Measurements from ENCODE around the gene RSRC1.

Gene RSRC1

DNA sequence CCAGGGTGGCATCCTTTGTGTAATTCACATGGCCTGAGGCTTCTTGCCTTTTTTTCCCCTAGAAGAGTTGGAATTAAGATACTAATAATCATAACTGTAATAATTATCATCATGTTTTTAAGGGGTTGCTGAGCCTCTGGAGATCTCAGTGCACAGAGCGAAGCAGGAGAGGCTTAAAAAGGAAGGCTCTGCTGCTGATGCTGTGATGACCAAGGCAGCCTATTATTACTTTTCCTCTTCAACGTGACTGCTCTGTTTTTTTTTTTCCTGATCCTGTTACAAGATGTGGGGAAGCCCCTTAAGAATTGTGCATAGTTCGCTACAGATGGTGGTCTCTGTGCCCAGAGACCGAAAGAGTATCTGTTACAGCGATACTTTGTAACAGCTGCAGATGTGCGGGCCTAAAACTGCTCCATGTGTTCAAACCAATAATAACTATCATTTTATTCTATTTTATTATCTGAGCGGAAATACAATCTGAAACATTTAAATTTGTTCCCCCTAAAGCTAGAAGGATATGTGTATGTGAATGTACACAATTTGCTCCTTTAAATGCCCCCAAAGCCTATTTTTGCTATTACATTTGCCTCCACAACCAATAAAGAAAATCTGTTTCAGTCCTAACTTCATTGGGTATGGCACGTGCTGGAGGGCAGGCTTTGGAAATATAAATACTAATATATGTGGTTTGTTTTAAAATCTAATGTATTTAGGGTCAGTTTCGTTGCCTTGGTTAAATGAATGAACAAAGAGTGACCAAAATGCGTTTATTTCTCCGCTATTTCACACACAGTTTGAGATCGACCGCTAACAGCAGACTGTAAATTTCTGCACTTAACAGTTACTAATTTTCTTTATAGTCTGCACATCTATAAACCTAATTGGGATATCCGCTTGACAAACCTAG, 8.3 kb upstream of the RSRC1 start:
- no peak for DNase-seq (ENCODE audit: low spot score)
- TF ChIP-seq, protein P1, sequence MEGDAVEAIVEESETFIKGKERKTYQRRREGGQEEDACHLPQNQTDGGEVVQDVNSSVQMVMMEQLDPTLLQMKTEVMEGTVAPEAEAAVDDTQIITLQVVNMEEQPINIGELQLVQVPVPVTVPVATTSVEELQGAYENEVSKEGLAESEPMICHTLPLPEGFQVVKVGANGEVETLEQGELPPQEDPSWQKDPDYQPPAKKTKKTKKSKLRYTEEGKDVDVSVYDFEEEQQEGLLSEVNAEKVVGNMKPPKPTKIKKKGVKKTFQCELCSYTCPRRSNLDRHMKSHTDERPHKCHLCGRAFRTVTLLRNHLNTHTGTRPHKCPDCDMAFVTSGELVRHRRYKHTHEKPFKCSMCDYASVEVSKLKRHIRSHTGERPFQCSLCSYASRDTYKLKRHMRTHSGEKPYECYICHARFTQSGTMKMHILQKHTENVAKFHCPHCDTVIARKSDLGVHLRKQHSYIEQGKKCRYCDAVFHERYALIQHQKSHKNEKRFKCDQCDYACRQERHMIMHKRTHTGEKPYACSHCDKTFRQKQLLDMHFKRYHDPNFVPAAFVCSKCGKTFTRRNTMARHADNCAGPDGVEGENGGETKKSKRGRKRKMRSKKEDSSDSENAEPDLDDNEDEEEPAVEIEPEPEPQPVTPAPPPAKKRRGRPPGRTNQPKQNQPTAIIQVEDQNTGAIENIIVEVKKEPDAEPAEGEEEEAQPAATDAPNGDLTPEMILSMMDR (IDR thresholded peaks at IDR 0.05; ENCODE audit: extremely low read depth, missing control alignments): no peak

DNA sequence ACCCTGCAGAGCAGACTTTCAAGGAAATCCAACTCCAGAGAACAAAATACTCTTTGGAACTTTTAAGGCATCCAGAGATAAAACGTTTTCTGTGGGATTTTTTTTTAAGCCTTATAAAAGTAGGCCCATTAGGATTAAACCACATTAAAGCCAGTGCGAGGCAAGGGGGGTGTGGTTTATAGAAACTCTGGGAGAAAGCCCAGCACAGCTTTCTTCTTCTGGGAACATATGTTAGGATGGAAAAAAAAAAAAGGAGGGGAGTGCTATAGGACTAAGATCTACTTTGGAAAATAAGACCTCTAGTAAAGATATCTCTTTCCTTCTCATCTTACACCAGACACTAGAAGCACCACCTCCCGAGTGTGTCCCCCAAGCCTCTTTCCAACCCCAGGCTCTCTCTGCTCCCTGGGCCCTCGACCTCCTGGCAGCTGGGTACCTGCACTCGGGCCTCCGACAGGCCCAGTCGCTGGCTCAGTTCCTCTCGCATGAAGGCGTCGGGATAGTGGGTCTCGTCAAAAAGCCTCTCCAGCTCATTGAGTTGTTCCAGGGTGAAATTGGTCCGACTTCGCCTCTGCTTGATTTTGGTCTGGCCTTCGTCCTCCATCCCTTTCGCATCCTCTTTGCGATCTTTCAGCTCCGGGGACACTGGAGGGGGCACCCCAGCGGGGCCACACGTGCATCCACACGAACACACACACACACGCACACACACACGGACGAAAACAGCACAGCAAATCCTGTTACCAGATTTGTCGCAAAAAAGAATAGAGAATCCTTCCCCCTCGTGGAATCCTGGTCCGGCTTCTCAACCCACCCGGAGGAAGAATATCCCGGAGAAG, 7.4 kb upstream of the RSRC1 start:
- TF ChIP-seq, protein P1 (IDR thresholded peaks at IDR 0.05; ENCODE audit: extremely low read depth, missing control alignments): no peak
- DNase-seq (ENCODE audit: low spot score): no peak

DNA sequence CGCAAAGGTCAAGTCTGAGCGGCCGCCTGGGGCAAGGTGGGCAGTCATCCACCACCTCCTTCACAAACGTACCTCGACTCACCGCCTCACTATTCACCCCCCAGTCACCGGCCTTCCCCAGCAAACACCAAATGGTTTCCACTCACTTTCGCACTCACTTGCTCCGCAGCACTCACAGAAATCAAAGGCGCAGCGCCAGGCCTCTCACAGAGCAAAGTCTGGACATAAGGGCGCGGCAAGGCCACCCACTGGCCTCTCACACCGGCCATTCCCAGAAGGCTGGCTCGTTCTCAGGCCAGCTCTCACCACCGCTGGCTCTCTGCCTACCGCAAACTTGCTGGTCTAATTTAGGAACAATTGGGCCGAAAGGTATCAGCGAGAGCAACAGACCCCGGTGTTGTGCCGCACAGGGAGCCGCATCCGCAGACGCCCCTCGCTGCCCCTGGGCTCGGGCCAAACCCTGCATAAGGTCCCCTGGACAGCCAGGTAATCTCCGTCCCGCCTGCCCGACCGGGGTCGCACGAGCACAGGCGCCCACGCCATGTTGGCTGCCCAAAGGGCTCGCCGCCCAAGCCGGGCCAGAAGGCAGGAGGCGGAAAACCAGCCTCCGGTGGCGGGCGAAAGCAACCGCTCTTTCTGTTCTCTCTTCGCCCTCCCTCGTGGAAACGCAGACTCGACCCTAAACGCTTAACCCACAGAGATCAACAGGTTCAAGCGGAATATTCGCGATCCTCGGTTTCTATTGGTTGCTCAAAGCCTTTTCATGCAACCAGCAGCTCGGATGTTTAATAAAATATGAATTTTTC, 6.6 kb upstream of the RSRC1 start:
- TF ChIP-seq, protein P1 (IDR thresholded peaks at IDR 0.05; ENCODE audit: extremely low read depth, missing control alignments): no peak
- peak; percentile 48 for DNase-seq (ENCODE audit: low spot score)

DNA sequence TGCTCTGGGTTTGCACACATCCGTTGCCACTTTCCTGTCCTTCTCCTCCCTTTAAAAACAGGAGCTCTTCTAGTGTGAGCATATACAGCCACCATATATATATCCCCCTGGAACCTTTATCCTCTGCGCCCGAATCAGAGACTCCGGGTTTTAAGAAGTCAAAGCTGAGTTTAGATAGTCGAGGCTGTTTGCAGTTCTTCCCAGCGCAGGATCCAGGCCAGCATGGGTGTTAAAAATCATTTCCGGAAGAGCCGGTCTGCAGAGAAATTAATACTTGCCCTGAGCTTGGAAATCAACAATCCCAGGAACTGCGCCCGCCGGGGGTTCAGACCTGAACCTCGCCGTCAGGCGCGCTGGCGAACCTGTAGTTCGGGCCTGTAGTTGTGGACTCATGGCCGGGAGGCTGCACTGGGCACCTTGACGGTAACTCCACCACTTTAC, 6.0 kb upstream of the RSRC1 start:
- DNase-seq (ENCODE audit: low spot score): no peak
- TF ChIP-seq, protein P1 (IDR thresholded peaks at IDR 0.05; ENCODE audit: extremely low read depth, missing control alignments): no peak

DNA sequence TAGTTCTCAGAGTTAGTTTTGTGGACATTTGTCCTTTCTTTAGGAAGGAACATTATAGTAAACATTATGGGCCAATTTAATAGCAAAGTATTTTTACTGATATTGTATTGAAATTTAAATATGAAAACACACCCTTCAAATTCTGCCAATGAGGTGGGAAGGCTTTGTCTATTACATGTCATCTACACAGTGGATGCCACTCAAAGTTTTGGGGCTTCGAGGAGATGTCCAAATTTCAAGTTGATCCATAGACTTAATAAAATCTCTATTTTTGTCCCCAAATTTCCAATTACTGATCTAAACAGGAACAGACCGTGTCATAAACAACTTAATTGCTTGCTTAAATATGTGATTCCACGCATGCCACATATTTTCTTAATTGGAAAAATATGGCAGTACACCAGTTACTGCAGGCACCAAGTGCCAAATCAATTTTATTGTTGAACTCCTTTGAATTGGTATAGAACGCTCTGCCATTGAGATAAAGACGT, 5.4 kb upstream of the RSRC1 start:
- DNase-seq (ENCODE audit: low spot score): no peak
- TF ChIP-seq, protein P1 (IDR thresholded peaks at IDR 0.05; ENCODE audit: extremely low read depth, missing control alignments): no peak

DNA sequence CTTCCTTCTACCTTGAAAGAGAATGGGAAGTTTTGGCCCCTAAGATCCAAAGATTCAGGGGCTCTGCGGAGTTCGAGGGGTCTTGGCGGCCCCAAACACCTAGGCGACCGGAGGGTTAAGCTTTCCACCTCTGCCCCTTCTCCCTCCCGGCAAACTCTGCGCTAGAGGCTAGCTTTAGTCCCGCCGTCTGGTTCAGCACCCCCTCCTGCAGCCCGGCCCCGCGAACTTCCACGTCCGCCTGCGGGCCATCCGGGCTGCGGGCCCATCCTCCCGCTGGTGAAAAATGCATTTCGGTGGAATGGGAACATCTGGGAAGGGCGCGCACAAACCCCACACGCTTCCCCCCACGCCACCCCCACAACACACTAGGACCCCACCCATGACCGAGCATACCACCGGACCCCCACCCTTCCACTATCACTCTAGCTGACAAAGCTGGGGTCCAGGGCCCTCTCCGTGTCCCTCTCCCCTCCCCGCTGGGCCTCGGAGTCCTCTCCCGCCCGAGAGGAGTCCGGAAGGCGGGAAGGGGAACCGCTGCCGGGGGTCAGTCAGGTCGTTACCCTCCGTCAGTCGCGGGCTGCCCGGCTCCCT, 4.7 kb upstream of the RSRC1 start:
- DNase-seq (ENCODE audit: low spot score): no peak
- TF ChIP-seq, protein P1 (IDR thresholded peaks at IDR 0.05; ENCODE audit: extremely low read depth, missing control alignments): no peak
